MCF 10A (cell line): ENCODE measurements around the gene WWTR1. TPM values are rescaled to one million over a fixed set of nuclear protein-coding genes. Genes with fewer than 3 reads are reported as not detected.

Experiments used
- BruUV-seq: library from RNA; stranded (reverse); fragments of 400-500 nt; replicated peaks from 2 replicates; lab custom pipeline; 2021; lab: Mats Ljungman, UMichigan
- CTCF ChIA-PET: fragments of 300-600 bp; sonication (Branson Sonifier 250); formaldehyde crosslinking; extraction: SDS; loops from one replicate; lab custom pipeline; 2021; ENCODE audit warnings: antibody characterized with exemption, inconsistent platforms; lab: Yijun Ruan, JAX
- POLR2A ChIA-PET: fragments of 300-600, 350-650 bp; sonication (Branson Sonifier 250); formaldehyde crosslinking; extraction: SDS; loops from one replicate; lab custom pipeline; 2020; ENCODE audit warnings: antibody characterized with exemption, inconsistent platforms; lab: Yijun Ruan, JAX
- DNase-seq: peaks from one replicate; pipeline ENCODE4 v3.0.0-alpha.2; 2018; ENCODE audit not compliant: unreplicated experiment
- H3K27ac Mint-ChIP-seq: one replicate; pipeline ENCODE4 v1.8.0; 2022; ENCODE audit warnings: mild to moderate bottlenecking, low read depth, mixed read lengths; ENCODE audit not compliant: unreplicated experiment
- H3K27me3 Mint-ChIP-seq: one replicate; pipeline ENCODE4 v1.8.0; 2022; ENCODE audit warnings: mixed read lengths; ENCODE audit not compliant: insufficient read depth, unreplicated experiment
- H3K36me3 Mint-ChIP-seq: one replicate; pipeline ENCODE4 v1.8.0; 2022; ENCODE audit warnings: mild to moderate bottlenecking, moderate library complexity, mixed read lengths; ENCODE audit not compliant: insufficient read depth, unreplicated experiment
- H3K4me1 Mint-ChIP-seq: one replicate; pipeline ENCODE4 v1.8.0; 2022; ENCODE audit warnings: mixed read lengths; ENCODE audit not compliant: insufficient read depth, unreplicated experiment
- H3K4me3 Mint-ChIP-seq: one replicate; pipeline ENCODE4 v1.8.0; 2022; ENCODE audit warnings: mild to moderate bottlenecking, moderate library complexity, mixed read lengths; ENCODE audit not compliant: unreplicated experiment
- H3K9me3 Mint-ChIP-seq: one replicate; pipeline ENCODE4 v1.8.0; 2022; ENCODE audit warnings: mixed read lengths; ENCODE audit not compliant: unreplicated experiment
- CTCF ChIP-seq: fragments of 200-600 bp; IDR thresholded peaks from one replicate; pipeline ENCODE4 v1.8.0; 2022; ENCODE audit warnings: antibody characterized with exemption, mild to moderate bottlenecking; ENCODE audit not compliant: unreplicated experiment
- intact Hi-C: fragments of 100-400 bp; cut with micrococcal nuclease; formaldehyde crosslinking; loops from 2 replicates; pipeline ENCODE4 v1.14.1; 2022
- total RNA-seq: library from RNA; stranded (reverse); gene quantifications from 2 replicates; pipeline ENCODE4 v1.2.3, GENCODE V29; 2022

The WWTR1 gene
- total RNA-seq, 1 experiment from 2014 or later, result 52.9 TPM

- POLR2A ChIA-PET, result no interaction called here
- TF ChIP-seq CTCF, result no peak
- Mint-ChIP-seq H3K9me3 (no peaks in the 10 kb centered on the region), H3K36me3 (peaks cover 8% of the 10 kb centered on the region), H3K4me3 (no peak overlapping the region), H3K27me3 (no peaks in the 10 kb centered on the region), H3K4me1 (peaks cover 38% of the 10 kb centered on the region), H3K27ac (no peak overlapping the region)
- intact Hi-C loops, result no loop called here
- CTCF ChIA-PET, result interaction anchor here (0.8 to 1.4 kb wide), 2 partner anchors 165 to 213 kb away, joined by 3 to 4 read pairs; no protein-coding TSS in a partner anchor
- no peak for DNase-seq
- no TSS peak for BruUV-seq
Measured at GRCh38 chr3:149552700-149553099, 105.1 kb downstream of the WWTR1 start.

- Mint-ChIP-seq H3K27me3 (no peaks in the 10 kb centered on the region), H3K36me3 (peaks cover 2% of the 10 kb centered on the region), H3K4me3 (no peak overlapping the region), H3K9me3 (no peaks in the 10 kb centered on the region), H3K27ac (no peak overlapping the region), H3K4me1 (peaks cover 40% of the 10 kb centered on the region)
- ChIA-PET CTCF (interaction anchor here (2.0 kb wide), 1 partner anchor 17 kb away, joined by 7 read pairs; no protein-coding TSS in a partner anchor), POLR2A (no interaction called here)
- no peak for DNase-seq
- TF ChIP-seq CTCF, result no peak
- intact Hi-C loops, result no loop called here
- no TSS peak for BruUV-seq
Measured at GRCh38 chr3:149551500-149551899, 106.3 kb downstream of the WWTR1 start.

GRCh38 chr3:149548669-149549065 lies 109.2 kb downstream of the WWTR1 start:
- intact Hi-C loops, result no loop called here
- CTCF ChIA-PET, result interaction anchor here (0.5 to 1.2 kb wide), 4 partner anchors 20 to 981 kb away, joined by 3 to 4 read pairs (median 3); no protein-coding TSS in a partner anchor
- DNase-seq, result no peak
- no peak for TF ChIP-seq CTCF
- POLR2A ChIA-PET, result interaction anchor here (0.9 to 1.9 kb wide), 6 partner anchors 11 to 203 kb away, joined by 3 to 12 read pairs (median 5); partner anchors contain the start of genes COMMD2 and WWTR1
- H3K9me3 Mint-ChIP-seq, result no peaks in the 10 kb centered on the region
- H3K4me3 Mint-ChIP-seq, result peak overlapping the region; percentile 66
- H3K4me1 Mint-ChIP-seq, result peaks cover 18% of the 10 kb centered on the region
- no peaks in the 10 kb centered on the region for H3K27me3 Mint-ChIP-seq
- no TSS peak for BruUV-seq
- H3K36me3 Mint-ChIP-seq, result peaks cover 9% of the 10 kb centered on the region
- H3K27ac Mint-ChIP-seq, result peak overlapping the region; percentile 94

GRCh38 chr3:149547954-149548668 lies 109.7 kb downstream of the WWTR1 start:
- H3K4me1 Mint-ChIP-seq, result peaks cover 18% of the 10 kb centered on the region

More at GRCh38 chr3:149547954-149548668, 109.7 kb downstream of the WWTR1 start:
- ChIA-PET POLR2A (interaction anchor here (0.6 to 1.9 kb wide), 8 partner anchors 12 to 1745 kb away, joined by 3 to 12 read pairs (median 4); partner anchors contain the start of genes COMMD2, RNF13 and WWTR1), CTCF (interaction anchor here (0.5 to 2.7 kb wide), 7 partner anchors 17 to 981 kb away, joined by 3 to 12 read pairs (median 3); no protein-coding TSS in a partner anchor)
- Mint-ChIP-seq H3K36me3 (peaks cover 9% of the 10 kb centered on the region), H3K27ac (peak overlapping the region; percentile 94), H3K4me3 (peak overlapping the region; percentile 66), H3K9me3 (no peaks in the 10 kb centered on the region), H3K27me3 (no peaks in the 10 kb centered on the region)
- DNase-seq, result peak; percentile 86
- intact Hi-C loops, result no loop called here
- BruUV-seq, result TSS peak; percentile 59
- no peak for TF ChIP-seq CTCF
